Measurements from ENCODE around the gene ARHGAP33. TPM values are rescaled to one million over a fixed set of nuclear protein-coding genes. Genes with fewer than 3 reads are reported as not detected.

Gene ARHGAP33
- total RNA-seq, 1 donor from 2014 or later = 15.2 TPM

- no peak overlapping the region for H3K27ac Mint-ChIP-seq (ENCODE audit: unreplicated experiment)
- peaks cover 12% of the 10 kb centered on the region for H3K36me3 Mint-ChIP-seq (ENCODE audit: unreplicated experiment)
- TF ChIP-seq, protein P1, sequence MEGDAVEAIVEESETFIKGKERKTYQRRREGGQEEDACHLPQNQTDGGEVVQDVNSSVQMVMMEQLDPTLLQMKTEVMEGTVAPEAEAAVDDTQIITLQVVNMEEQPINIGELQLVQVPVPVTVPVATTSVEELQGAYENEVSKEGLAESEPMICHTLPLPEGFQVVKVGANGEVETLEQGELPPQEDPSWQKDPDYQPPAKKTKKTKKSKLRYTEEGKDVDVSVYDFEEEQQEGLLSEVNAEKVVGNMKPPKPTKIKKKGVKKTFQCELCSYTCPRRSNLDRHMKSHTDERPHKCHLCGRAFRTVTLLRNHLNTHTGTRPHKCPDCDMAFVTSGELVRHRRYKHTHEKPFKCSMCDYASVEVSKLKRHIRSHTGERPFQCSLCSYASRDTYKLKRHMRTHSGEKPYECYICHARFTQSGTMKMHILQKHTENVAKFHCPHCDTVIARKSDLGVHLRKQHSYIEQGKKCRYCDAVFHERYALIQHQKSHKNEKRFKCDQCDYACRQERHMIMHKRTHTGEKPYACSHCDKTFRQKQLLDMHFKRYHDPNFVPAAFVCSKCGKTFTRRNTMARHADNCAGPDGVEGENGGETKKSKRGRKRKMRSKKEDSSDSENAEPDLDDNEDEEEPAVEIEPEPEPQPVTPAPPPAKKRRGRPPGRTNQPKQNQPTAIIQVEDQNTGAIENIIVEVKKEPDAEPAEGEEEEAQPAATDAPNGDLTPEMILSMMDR (IDR thresholded peaks at IDR 0.05) = no peak
- H3K27me3 Mint-ChIP-seq (ENCODE audit: unreplicated experiment) = no peaks in the 10 kb centered on the region
- H3K4me3 Mint-ChIP-seq (ENCODE audit: unreplicated experiment) = no peak overlapping the region
- no peaks in the 10 kb centered on the region for H3K9me3 Mint-ChIP-seq (ENCODE audit: unreplicated experiment)
- peaks cover 14% of the 10 kb centered on the region for H3K4me1 Mint-ChIP-seq (ENCODE audit: unreplicated experiment)
- no peak for DNase-seq (ENCODE audit: extremely low spot score, unreplicated experiment)
These were observed 4.7 kb downstream of the ARHGAP33 start for GRCh38 chr19:35780058-35780457.

GRCh38 chr19:35780717-35781116 is 5.4 kb downstream of the ARHGAP33 start:
- Mint-ChIP-seq H3K27ac (ENCODE audit: unreplicated experiment) (no peak overlapping the region), H3K4me1 (ENCODE audit: unreplicated experiment) (peaks cover 13% of the 10 kb centered on the region), H3K4me3 (ENCODE audit: unreplicated experiment) (no peak overlapping the region), H3K36me3 (ENCODE audit: unreplicated experiment) (peaks cover 12% of the 10 kb centered on the region), H3K27me3 (ENCODE audit: unreplicated experiment) (no peaks in the 10 kb centered on the region), H3K9me3 (ENCODE audit: unreplicated experiment) (no peaks in the 10 kb centered on the region)
- TF ChIP-seq, protein P1 (IDR thresholded peaks at IDR 0.05) = no peak
- no peak for DNase-seq (ENCODE audit: extremely low spot score, unreplicated experiment)

DNA sequence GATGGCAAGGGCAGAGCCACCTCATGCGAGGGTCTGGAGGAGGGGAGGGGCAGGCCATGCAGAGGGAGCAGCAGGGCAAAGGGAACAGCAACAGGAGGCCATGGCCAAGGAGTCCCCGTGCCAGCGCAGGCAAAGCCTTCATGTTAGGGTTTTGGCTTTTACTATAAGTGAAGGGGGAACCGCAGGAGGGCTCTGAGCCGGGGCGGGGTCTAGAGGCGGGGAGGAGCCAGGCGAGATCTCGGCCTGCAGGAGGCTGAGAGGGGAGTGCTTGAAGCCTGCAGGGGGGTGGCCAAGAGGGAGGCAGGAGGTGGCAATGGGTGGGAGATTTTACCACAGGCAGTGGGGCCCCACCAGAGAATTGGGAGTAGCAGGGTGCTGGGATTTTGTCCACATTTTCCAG is 6.3 kb downstream of the ARHGAP33 start:
- H3K4me3 Mint-ChIP-seq (ENCODE audit: unreplicated experiment) = no peak overlapping the region
- peaks cover 12% of the 10 kb centered on the region for H3K36me3 Mint-ChIP-seq (ENCODE audit: unreplicated experiment)
- no peak for DNase-seq (ENCODE audit: extremely low spot score, unreplicated experiment)
- no peaks in the 10 kb centered on the region for H3K27me3 Mint-ChIP-seq (ENCODE audit: unreplicated experiment)
- H3K27ac Mint-ChIP-seq (ENCODE audit: unreplicated experiment) = no peak overlapping the region
- TF ChIP-seq, protein P1 (IDR thresholded peaks at IDR 0.05) = no peak
- no peaks in the 10 kb centered on the region for H3K9me3 Mint-ChIP-seq (ENCODE audit: unreplicated experiment)
- peaks cover 6% of the 10 kb centered on the region for H3K4me1 Mint-ChIP-seq (ENCODE audit: unreplicated experiment)

DNA sequence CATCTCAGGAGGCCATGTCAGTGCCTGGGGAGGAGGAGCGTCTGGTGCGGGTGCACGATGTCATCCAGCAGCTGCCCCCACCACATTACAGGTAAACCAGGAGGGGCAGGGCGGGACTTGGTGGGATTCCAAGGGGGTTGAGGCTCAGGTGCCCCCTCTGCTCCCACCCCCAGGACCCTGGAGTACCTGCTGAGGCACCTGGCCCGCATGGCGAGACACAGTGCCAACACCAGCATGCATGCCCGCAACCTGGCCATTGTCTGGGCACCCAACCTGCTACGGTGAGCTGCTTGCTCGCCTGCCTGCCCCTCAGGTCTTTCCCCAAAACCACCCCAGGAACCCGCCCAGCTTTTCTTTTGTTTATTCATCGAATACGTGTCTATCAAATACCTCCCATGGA is 7.2 kb downstream of the ARHGAP33 start:
- H3K4me3 Mint-ChIP-seq (ENCODE audit: unreplicated experiment) = no peak overlapping the region
- H3K9me3 Mint-ChIP-seq (ENCODE audit: unreplicated experiment) = no peaks in the 10 kb centered on the region
- H3K27ac Mint-ChIP-seq (ENCODE audit: unreplicated experiment) = no peak overlapping the region
- DNase-seq (ENCODE audit: extremely low spot score, unreplicated experiment) = no peak
- peaks cover 12% of the 10 kb centered on the region for H3K36me3 Mint-ChIP-seq (ENCODE audit: unreplicated experiment)
- H3K4me1 Mint-ChIP-seq (ENCODE audit: unreplicated experiment) = no peaks in the 10 kb centered on the region
- TF ChIP-seq, protein P1 (IDR thresholded peaks at IDR 0.05) = no peak
- H3K27me3 Mint-ChIP-seq (ENCODE audit: unreplicated experiment) = no peaks in the 10 kb centered on the region

- H3K4me1 Mint-ChIP-seq (ENCODE audit: unreplicated experiment) = no peaks in the 10 kb centered on the region
- no peak overlapping the region for H3K4me3 Mint-ChIP-seq (ENCODE audit: unreplicated experiment)
- no peak for DNase-seq (ENCODE audit: extremely low spot score, unreplicated experiment)
- H3K9me3 Mint-ChIP-seq (ENCODE audit: unreplicated experiment) = no peaks in the 10 kb centered on the region
- H3K36me3 Mint-ChIP-seq (ENCODE audit: unreplicated experiment) = peaks cover 12% of the 10 kb centered on the region
- TF ChIP-seq, protein P1 (IDR thresholded peaks at IDR 0.05) = no peak
- H3K27me3 Mint-ChIP-seq (ENCODE audit: unreplicated experiment) = no peaks in the 10 kb centered on the region
- H3K27ac Mint-ChIP-seq (ENCODE audit: unreplicated experiment) = no peak overlapping the region
These were observed 8.4 kb downstream of the ARHGAP33 start for GRCh38 chr19:35783469-35784434.

All from osteocyte (in vitro differentiated cells).